ENCODE results near the gene OR51B4. TPM values are rescaled to one million over a fixed set of nuclear protein-coding genes. Genes with fewer than 3 reads are reported as not detected.

Gene OR51B4
- total RNA-seq, 4 donors from 2014 or later: not detected

DNA sequence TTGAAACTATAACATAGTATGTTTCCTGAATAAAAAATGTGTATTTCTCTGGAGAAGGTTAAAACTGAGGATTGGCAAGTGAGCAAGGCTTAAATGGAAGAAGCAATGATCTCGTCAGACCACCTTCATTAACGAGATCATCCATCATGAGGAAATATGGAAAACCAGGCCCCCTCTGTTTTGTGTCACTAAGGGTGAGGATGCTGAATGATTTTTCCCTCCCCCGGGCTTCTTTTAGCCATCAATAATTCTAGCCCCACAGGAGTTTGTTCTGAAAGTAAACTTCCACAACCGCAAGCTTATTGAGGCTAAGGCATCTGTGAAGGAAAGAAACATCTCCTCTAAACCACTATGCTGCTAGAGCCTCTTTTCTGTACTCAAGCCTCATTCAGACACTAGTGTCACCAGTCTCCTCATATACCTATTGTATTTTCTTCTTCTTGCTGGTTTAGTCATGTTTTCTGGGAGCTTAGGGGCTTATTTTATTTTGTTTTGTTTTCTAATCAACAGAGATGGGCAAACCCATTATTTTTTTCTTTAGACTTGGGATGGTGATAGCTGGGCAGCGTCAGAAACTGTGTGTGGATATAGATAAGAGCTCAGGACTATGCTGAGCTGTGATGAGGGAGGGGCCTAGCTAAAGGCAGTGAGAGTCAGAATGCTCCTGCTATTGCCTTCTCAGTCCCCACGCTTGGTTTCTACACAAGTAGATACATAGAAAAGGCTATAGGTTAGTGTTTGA lies 26.2 kb downstream of the OR51B4 start:
- TF ChIP-seq, protein P1, sequence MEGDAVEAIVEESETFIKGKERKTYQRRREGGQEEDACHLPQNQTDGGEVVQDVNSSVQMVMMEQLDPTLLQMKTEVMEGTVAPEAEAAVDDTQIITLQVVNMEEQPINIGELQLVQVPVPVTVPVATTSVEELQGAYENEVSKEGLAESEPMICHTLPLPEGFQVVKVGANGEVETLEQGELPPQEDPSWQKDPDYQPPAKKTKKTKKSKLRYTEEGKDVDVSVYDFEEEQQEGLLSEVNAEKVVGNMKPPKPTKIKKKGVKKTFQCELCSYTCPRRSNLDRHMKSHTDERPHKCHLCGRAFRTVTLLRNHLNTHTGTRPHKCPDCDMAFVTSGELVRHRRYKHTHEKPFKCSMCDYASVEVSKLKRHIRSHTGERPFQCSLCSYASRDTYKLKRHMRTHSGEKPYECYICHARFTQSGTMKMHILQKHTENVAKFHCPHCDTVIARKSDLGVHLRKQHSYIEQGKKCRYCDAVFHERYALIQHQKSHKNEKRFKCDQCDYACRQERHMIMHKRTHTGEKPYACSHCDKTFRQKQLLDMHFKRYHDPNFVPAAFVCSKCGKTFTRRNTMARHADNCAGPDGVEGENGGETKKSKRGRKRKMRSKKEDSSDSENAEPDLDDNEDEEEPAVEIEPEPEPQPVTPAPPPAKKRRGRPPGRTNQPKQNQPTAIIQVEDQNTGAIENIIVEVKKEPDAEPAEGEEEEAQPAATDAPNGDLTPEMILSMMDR (IDR thresholded peaks at IDR 0.05): no peak
- no peak for TF ChIP-seq POLR2A (IDR thresholded peaks at IDR 0.05)
- H3K4me3 ChIP-seq (ENCODE audit: low read depth, poor library complexity, severe bottlenecking): no peak overlapping the region
- DNase-seq (ENCODE audit: low spot score in 2 of 2): no peak
- 78 to 83% methylated on average over 6 of the region's 6 CpGs for WGBS, 2 donors
- intact Hi-C loops (cut with DNase I; ENCODE audit: low total_unique reads): no loop called here

DNA sequence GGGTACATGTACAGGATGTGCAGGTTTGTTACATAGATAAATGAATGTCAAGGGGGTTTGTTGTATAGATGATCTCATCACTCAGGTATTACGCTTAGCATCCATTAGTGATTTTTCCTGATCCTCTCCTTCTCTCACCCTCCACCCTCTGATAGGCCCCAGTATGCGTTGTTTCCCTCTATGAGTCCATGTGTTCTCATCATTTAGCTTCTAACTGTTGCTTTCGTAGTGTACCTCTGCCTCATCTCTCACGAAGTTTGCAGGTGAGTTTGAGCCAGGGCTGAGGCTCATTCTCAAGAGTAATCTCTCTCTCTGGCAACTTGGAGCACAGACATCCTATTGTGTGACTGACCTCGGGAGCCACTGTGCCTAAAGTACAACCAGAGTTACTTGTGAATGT lies 27.4 kb downstream of the OR51B4 start:
- TF ChIP-seq, protein P1 (IDR thresholded peaks at IDR 0.05): no peak
- no peak for TF ChIP-seq POLR2A (IDR thresholded peaks at IDR 0.05)
- WGBS, 2 donors: 64 to 65% methylated on average over 5 of the region's 5 CpGs
- no peak overlapping the region for H3K4me3 ChIP-seq (ENCODE audit: low read depth, poor library complexity, severe bottlenecking)
- intact Hi-C loops (cut with DNase I; ENCODE audit: low total_unique reads): no loop called here
- DNase-seq (ENCODE audit: low spot score in 2 of 2): no peak

DNA sequence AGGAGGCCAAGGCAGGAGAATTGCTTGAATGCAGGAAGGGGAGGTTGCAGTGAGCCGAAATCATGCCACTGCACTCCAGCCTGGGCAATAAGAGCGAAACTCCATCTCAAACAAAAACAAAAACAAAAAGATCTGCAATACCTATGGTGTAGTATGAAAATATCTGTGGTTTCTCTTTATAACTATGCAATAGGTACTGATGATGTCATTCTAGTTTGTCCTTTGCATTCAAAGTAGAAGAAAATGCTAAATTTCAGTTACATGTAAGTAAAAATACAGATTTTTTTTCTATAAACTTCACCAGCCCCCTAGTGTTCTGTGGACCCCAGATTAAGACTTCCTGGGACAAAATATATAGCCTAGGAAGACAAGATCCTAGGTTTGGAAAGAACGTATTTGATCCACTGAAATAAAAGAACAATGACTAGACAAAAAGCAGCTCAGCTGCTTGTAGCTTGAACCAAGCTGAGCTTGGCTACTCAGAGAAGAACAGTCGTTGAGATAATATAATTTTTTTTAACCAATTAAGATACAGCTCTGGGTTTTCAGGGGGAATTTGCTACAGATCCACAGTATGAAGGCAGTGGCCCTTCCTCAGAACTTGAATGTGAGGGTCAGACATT lies 29.2 kb downstream of the OR51B4 start:
- H3K4me3 ChIP-seq (ENCODE audit: low read depth, poor library complexity, severe bottlenecking): no peak overlapping the region
- TF ChIP-seq POLR2A (IDR thresholded peaks at IDR 0.05): no peak
- TF ChIP-seq, protein P1 (IDR thresholded peaks at IDR 0.05): no peak
- DNase-seq (ENCODE audit: low spot score in 2 of 2): no peak
- 70 to 79% methylated on average over 4 of the region's 4 CpGs for WGBS, 2 donors
- intact Hi-C loops (cut with DNase I; ENCODE audit: low total_unique reads): no loop called here

DNA sequence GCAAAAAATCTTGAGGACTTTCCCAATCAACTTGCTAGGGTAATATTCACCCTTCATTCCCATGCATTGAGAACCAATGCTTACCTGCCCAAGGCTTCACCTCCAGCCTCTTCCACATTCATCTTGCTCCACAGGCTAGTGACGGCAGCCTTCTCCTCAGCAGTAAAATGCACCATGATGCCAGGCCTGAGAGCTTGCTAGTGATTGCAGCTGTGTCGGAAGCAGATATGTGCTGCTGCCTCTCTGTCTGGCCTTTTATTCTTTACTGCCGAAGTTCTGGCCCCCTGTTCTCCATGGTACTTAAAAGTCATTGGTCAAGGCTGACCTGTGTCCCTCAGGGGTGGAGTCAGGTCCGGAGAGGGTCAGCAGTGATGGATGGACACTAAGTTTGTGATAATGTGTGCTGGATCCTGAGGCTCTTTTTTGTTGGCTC lies 32.0 kb downstream of the OR51B4 start, which contains the start of gene HBE1:
Gene HBE1, minus strand, starts transcription at position 231 of the 433 bp plus-strand sequence. Its CDS starts 55 bp downstream, at position 176.
- H3K4me3 ChIP-seq (ENCODE audit: low read depth, poor library complexity, severe bottlenecking): no peak within 1 kb of the TSS
- intact Hi-C loops (cut with DNase I; ENCODE audit: low total_unique reads): no loop called here
- 62 to 65% methylated on average over 4 of the region's 4 CpGs for WGBS, 2 donors
- no peak for TF ChIP-seq POLR2A (IDR thresholded peaks at IDR 0.05)
- TF ChIP-seq, protein P1 (IDR thresholded peaks at IDR 0.05): no peak
- no peak for DNase-seq (ENCODE audit: low spot score in 2 of 2)

DNA sequence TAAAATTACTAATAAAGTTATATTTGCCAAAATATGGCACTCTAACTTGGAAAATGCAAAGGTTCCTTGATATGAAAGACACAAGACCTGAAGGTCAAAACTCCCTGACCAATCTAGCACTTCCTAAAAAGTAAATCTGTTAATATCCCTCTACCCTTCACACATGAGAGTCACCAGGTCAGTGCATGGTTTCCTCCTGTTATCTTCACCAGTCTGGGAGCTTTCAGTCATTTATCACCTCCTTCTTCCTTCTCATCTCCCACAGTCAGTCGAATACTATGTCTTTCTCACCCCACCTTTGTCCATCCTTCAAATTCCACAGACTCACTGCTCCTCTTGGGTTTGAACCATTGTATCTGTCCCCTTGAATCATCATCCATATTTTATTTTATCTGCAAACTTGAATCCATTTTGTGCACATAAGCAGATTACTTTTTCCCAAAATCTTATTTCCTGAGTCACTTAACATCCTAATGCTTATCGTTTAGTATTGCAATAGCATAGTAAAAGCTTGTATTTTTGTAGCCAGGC lies 34.6 kb downstream of the OR51B4 start:
- H3K4me3 ChIP-seq (ENCODE audit: low read depth, poor library complexity, severe bottlenecking): no peak overlapping the region
- 85 to 89% methylated on average over 2 of the region's 2 CpGs for WGBS, 2 donors

More for the DNA sequence above, 34.6 kb downstream of the OR51B4 start:
- TF ChIP-seq, protein P1 (IDR thresholded peaks at IDR 0.05): no peak
- no peak for TF ChIP-seq POLR2A (IDR thresholded peaks at IDR 0.05)
- no peak for DNase-seq (ENCODE audit: low spot score in 2 of 2)
- intact Hi-C loops (cut with DNase I; ENCODE audit: low total_unique reads): no loop called here
